ENCODE data around the gene TNFRSF8.

DNA sequence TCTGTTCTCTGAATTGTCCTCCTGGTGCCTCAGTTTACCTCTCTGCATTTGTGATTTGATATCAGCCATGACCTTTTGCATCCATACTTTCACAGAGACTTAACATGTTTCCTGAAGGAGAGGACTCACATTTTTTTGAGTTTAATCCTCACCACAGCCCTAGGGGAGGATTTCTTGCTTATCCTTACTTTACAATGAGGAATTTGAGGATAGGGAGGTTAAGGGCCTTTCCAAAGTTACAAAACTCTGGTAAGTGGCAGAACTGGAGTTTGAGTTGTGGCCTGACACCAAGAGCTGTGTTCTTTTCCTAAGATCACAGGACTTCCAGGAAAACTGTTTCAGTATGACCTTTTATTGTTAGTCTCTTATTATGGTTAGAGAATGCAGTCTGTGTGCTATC is 34.2 kb downstream of the TNFRSF8 start:
- TF ChIP-seq, protein P1, sequence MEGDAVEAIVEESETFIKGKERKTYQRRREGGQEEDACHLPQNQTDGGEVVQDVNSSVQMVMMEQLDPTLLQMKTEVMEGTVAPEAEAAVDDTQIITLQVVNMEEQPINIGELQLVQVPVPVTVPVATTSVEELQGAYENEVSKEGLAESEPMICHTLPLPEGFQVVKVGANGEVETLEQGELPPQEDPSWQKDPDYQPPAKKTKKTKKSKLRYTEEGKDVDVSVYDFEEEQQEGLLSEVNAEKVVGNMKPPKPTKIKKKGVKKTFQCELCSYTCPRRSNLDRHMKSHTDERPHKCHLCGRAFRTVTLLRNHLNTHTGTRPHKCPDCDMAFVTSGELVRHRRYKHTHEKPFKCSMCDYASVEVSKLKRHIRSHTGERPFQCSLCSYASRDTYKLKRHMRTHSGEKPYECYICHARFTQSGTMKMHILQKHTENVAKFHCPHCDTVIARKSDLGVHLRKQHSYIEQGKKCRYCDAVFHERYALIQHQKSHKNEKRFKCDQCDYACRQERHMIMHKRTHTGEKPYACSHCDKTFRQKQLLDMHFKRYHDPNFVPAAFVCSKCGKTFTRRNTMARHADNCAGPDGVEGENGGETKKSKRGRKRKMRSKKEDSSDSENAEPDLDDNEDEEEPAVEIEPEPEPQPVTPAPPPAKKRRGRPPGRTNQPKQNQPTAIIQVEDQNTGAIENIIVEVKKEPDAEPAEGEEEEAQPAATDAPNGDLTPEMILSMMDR (conservative IDR thresholded peaks at IDR 0.05 in 1 of 2, IDR thresholded peaks at IDR 0.05 in 1 of 2; ENCODE audit: extremely low read depth in 1 of 2, insufficient read depth in 1 of 2, low read depth in 1 of 2, low read length in 2 of 2) = no peak
- no peak for TF ChIP-seq EZH2 (IDR thresholded peaks at IDR 0.05; ENCODE audit: borderline replicate concordance, low read length)

All from mammary epithelial cell (primary cell).